HEK293 (cell line): ENCODE measurements around the gene ZSWIM6.

ENCODE experiments used
- CTCF ChIA-PET: fragments of 350-600 bp; formaldehyde crosslinking; extraction: SDS; loops from one replicate; lab custom pipeline; 2021; ENCODE audit warnings: antibody characterized with exemption; lab: Yijun Ruan, JAX
- POLR2A ChIA-PET: fragments of 300-600 bp; formaldehyde crosslinking; extraction: SDS; loops from one replicate; lab custom pipeline; 2020; ENCODE audit warnings: antibody characterized with exemption, inconsistent platforms; lab: Yijun Ruan, JAX
- H3K27ac ChIP-seq: fragments of 200-500 bp; sonication (Bioruptor generic); 2 replicates; pipeline ENCODE4 v1.5.1; 2014; ENCODE audit warnings: low read depth, low read length, control low read depth, inconsistent platforms; ENCODE audit errors: extremely low read depth
- H3K36me3 ChIP-seq, 2 experiments: fragments of 200-500 bp in 1 of 2; sonication (Bioruptor generic) in 1 of 2; 1 replicate in 1 of 2; 2 replicates in 1 of 2; pipeline ENCODE4 v1.5.1; 2014 to 2017; ENCODE audit warnings: inconsistent platforms in 2 of 2, low read length in 2 of 2; ENCODE audit not compliant: control insufficient read depth in 2 of 2, insufficient read depth in 1 of 2
- H3K4me1 ChIP-seq: fragments of 200-500 bp; sonication (Bioruptor generic); 2 replicates; pipeline ENCODE4 v1.5.1; 2014; ENCODE audit warnings: mild to moderate bottlenecking, low read length, inconsistent platforms; ENCODE audit not compliant: control insufficient read depth, insufficient read depth
- H3K4me3 ChIP-seq: 2 replicates; pipeline ENCODE4 v1.5.1; 2011; ENCODE audit warnings: low read depth, mild to moderate bottlenecking, control low read depth, low read length, moderate library complexity
- H3K9me3 ChIP-seq: fragments of 200-500 bp; sonication (Bioruptor generic); 2 replicates; pipeline ENCODE4 v1.5.1; 2014; ENCODE audit warnings: low read depth, low read length, inconsistent platforms; ENCODE audit not compliant: control insufficient read depth, insufficient read depth
- BCL6B ChIP-seq: fragments of 450-650 bp; formaldehyde crosslinking; IDR thresholded peaks from 2 replicates; pipeline ENCODE4 v1.5.1; 2017; ENCODE audit warnings: missing biosample characterization, missing genetic modification characterization
- KLF1 ChIP-seq: fragments of 450-650 bp; formaldehyde crosslinking; IDR thresholded peaks from 2 replicates; pipeline ENCODE4 v1.5.1; 2016; ENCODE audit warnings: missing biosample characterization, missing genetic modification characterization
- PRDM6 ChIP-seq: fragments of 450-650 bp; formaldehyde crosslinking; IDR thresholded peaks from 2 replicates; pipeline ENCODE4 v1.5.1; 2017; ENCODE audit warnings: missing biosample characterization, missing genetic modification characterization
- TSHZ1 ChIP-seq: fragments of 450-650 bp; formaldehyde crosslinking; IDR thresholded peaks from 2 replicates; pipeline ENCODE4 v1.5.1; 2016; ENCODE audit warnings: missing biosample characterization, missing genetic modification characterization, borderline replicate concordance
- ZBTB20 ChIP-seq: fragments of 450-650 bp; formaldehyde crosslinking; IDR thresholded peaks from 2 replicates; pipeline ENCODE4 v1.5.1; 2016; ENCODE audit warnings: missing biosample characterization, missing genetic modification characterization
- ZFP37 ChIP-seq: fragments of 450-650 bp; formaldehyde crosslinking; IDR thresholded peaks from 2 replicates; pipeline ENCODE4 v1.5.1; 2016; ENCODE audit warnings: missing biosample characterization, missing genetic modification characterization
- ZNF10 ChIP-seq: fragments of 450-650 bp; formaldehyde crosslinking; IDR thresholded peaks from 2 replicates; pipeline ENCODE4 v1.5.1; 2017; ENCODE audit warnings: missing biosample characterization, missing genetic modification characterization
- ZNF132 ChIP-seq: fragments of 450-650 bp; formaldehyde crosslinking; IDR thresholded peaks from 2 replicates; pipeline ENCODE4 v1.5.1; 2017; ENCODE audit warnings: missing biosample characterization, missing genetic modification characterization, borderline replicate concordance
- ZNF133 ChIP-seq: fragments of 450-650 bp; formaldehyde crosslinking; IDR thresholded peaks from 2 replicates; pipeline ENCODE4 v1.5.1; 2016; ENCODE audit warnings: missing biosample characterization, missing genetic modification characterization
- ZNF157 ChIP-seq: fragments of 450-650 bp; formaldehyde crosslinking; IDR thresholded peaks from 2 replicates; pipeline ENCODE4 v1.5.1; 2016; ENCODE audit warnings: missing biosample characterization, missing genetic modification characterization
- ZNF2 ChIP-seq: fragments of 450-650 bp; formaldehyde crosslinking; IDR thresholded peaks from 2 replicates; pipeline ENCODE4 v1.5.1; 2016; ENCODE audit warnings: missing biosample characterization, missing genetic modification characterization
- ZNF211 ChIP-seq: fragments of 450-650 bp; formaldehyde crosslinking; IDR thresholded peaks from 2 replicates; pipeline ENCODE4 v1.5.1; 2016; ENCODE audit warnings: low read depth, missing biosample characterization, missing genetic modification characterization
- ZNF24 ChIP-seq: fragments of 450-650 bp; formaldehyde crosslinking; IDR thresholded peaks from 2 replicates; pipeline ENCODE4 v1.5.1; 2016; ENCODE audit warnings: missing biosample characterization, missing genetic modification characterization
- ZNF354C ChIP-seq: fragments of 450-650 bp; formaldehyde crosslinking; IDR thresholded peaks from 2 replicates; pipeline ENCODE4 v1.5.1; 2016; ENCODE audit warnings: missing biosample characterization, missing genetic modification characterization, low read depth, borderline replicate concordance
- ZNF394 ChIP-seq: fragments of 450-650 bp; formaldehyde crosslinking; IDR thresholded peaks from 2 replicates; pipeline ENCODE4 v1.5.1; 2016; ENCODE audit warnings: missing biosample characterization, missing genetic modification characterization, mild to moderate bottlenecking, moderate library complexity, borderline replicate concordance
- ZNF416 ChIP-seq: fragments of 450-650 bp; formaldehyde crosslinking; IDR thresholded peaks from 2 replicates; pipeline ENCODE4 v1.5.1; 2016; ENCODE audit warnings: missing biosample characterization, missing genetic modification characterization
- ZNF433 ChIP-seq: fragments of 450-650 bp; formaldehyde crosslinking; IDR thresholded peaks from 2 replicates; pipeline ENCODE4 v1.5.1; 2016; ENCODE audit warnings: missing biosample characterization, missing genetic modification characterization, low read depth
- ZNF501 ChIP-seq: fragments of 450-650 bp; formaldehyde crosslinking; IDR thresholded peaks from 2 replicates; pipeline ENCODE4 v1.5.1; 2016; ENCODE audit warnings: missing biosample characterization, missing genetic modification characterization
- ZNF510 ChIP-seq: fragments of 450-650 bp; formaldehyde crosslinking; IDR thresholded peaks from 2 replicates; pipeline ENCODE4 v1.5.1; 2018; ENCODE audit warnings: mild to moderate bottlenecking, missing genetic modification characterization, missing biosample characterization; ENCODE audit not compliant: insufficient replicate concordance
- ZNF580 ChIP-seq: fragments of 450-650 bp; formaldehyde crosslinking; IDR thresholded peaks from 2 replicates; pipeline ENCODE4 v1.5.1; 2016; ENCODE audit warnings: missing biosample characterization, missing genetic modification characterization
- ZNF660 ChIP-seq: fragments of 450-650 bp; IDR thresholded peaks from 2 replicates; pipeline ENCODE4 v1.5.1; 2018; ENCODE audit warnings: missing biosample characterization, mild to moderate bottlenecking, missing genetic modification characterization
- ZNF664 ChIP-seq: fragments of 450-650 bp; formaldehyde crosslinking; IDR thresholded peaks from 2 replicates; pipeline ENCODE4 v1.5.1; 2016; ENCODE audit warnings: missing biosample characterization, missing genetic modification characterization
- ZNF747 ChIP-seq: fragments of 450-650 bp; formaldehyde crosslinking; IDR thresholded peaks from 2 replicates; pipeline ENCODE4 v1.5.1; 2016; ENCODE audit warnings: missing biosample characterization, missing genetic modification characterization
- ZNF785 ChIP-seq: fragments of 450-650 bp; formaldehyde crosslinking; IDR thresholded peaks from 2 replicates; pipeline ENCODE4 v1.5.1; 2016; ENCODE audit warnings: missing biosample characterization, missing genetic modification characterization

The ZSWIM6 gene

GRCh38 chr5:61293071-61293470 lies 39.0 kb upstream of the ZSWIM6 start (continued):
- TF ChIP-seq ZNF747 (tag by site-specific recombination) (no peak), ZNF416 (tag by site-specific recombination) (no peak)
- TF ChIP-seq, all 188 proteins: peak for 0

GRCh38 chr5:61293873-61294272 lies 38.2 kb upstream of the ZSWIM6 start:
- no peaks in the 10 kb centered on the region for H3K9me3 ChIP-seq
- no peaks in the 10 kb centered on the region for H3K4me1 ChIP-seq
- CTCF ChIA-PET: interaction anchor here (0.6 kb wide), 1 partner anchor 1967 kb away, joined by 6 read pairs; no protein-coding TSS in a partner anchor
- TF ChIP-seq ZNF133 (peak; percentile 93), ZNF580 (no peak)
- TF ChIP-seq, all 188 proteins: peak for 1
- Histone ChIP-seq H3K36me3 (no peaks in the 10 kb centered on the region), H3K4me3 (no peak overlapping the region), H3K27ac (no peak overlapping the region)
- POLR2A ChIA-PET: no interaction called here

GRCh38 chr5:61295365-61295764 lies 36.7 kb upstream of the ZSWIM6 start:
- Histone ChIP-seq H3K36me3 (no peaks in the 10 kb centered on the region), H3K4me1 (no peaks in the 10 kb centered on the region), H3K4me3 (no peak overlapping the region), H3K9me3 (no peaks in the 10 kb centered on the region), H3K27ac (no peak overlapping the region)
- ChIA-PET POLR2A (interaction anchor here (2.4 kb wide), 1 partner anchor 36 kb away, joined by 7 read pairs; the partner anchor contains the start of gene ZSWIM6), CTCF (no interaction called here)
- TF ChIP-seq BCL6B (tag by site-specific recombination) (no peak), ZNF510 (tag by site-specific recombination) (no peak)

GRCh38 chr5:61298066-61298465 lies 34.0 kb upstream of the ZSWIM6 start:
- H3K27ac ChIP-seq: no peak overlapping the region
- ChIA-PET CTCF (no interaction called here), POLR2A (no interaction called here)

GRCh38 chr5:61298580-61298979 lies 33.5 kb upstream of the ZSWIM6 start:
- CTCF ChIA-PET: interaction anchor here (1.2 kb wide), 1 partner anchor 8 kb away, joined by 3 read pairs; no protein-coding TSS in a partner anchor
- no peak overlapping the region for H3K27ac ChIP-seq
- no peaks in the 10 kb centered on the region for H3K36me3 ChIP-seq
- no peak overlapping the region for H3K4me3 ChIP-seq
- POLR2A ChIA-PET: no interaction called here
- no peaks in the 10 kb centered on the region for H3K9me3 ChIP-seq
- H3K4me1 ChIP-seq: no peaks in the 10 kb centered on the region
- TF ChIP-seq ZNF501 (tag by site-specific recombination) (no peak), ZNF211 (tag by site-specific recombination) (no peak), ZNF157 (tag by site-specific recombination) (no peak), KLF1 (tag by site-specific recombination) (no peak), TSHZ1 (tag by site-specific recombination) (no peak), ZNF2 (tag by site-specific recombination) (no peak), ZNF660 (no peak), ZNF433 (tag by site-specific recombination) (no peak), ZFP37 (tag by site-specific recombination) (no peak), ZBTB20 (tag by site-specific recombination) (no peak), PRDM6 (tag by site-specific recombination) (no peak), ZNF354C (tag by site-specific recombination) (no peak), ZNF785 (tag by site-specific recombination) (no peak), ZNF664 (no peak)

More at GRCh38 chr5:61298066-61298465, 34.0 kb upstream of the ZSWIM6 start:
- no peaks in the 10 kb centered on the region for H3K9me3 ChIP-seq
- no peaks in the 10 kb centered on the region for H3K4me1 ChIP-seq
- no peak overlapping the region for H3K4me3 ChIP-seq
- no peaks in the 10 kb centered on the region for H3K36me3 ChIP-seq
- no peak for TF ChIP-seq ZNF24 (tag by site-specific recombination)
- TF ChIP-seq ZNF10 (tag by site-specific recombination): no peak
- no peak for TF ChIP-seq ZNF394
- TF ChIP-seq ZNF132 (tag by site-specific recombination): no peak
